ENCODE data around the gene ZNF841. TPM values are rescaled to one million over a fixed set of nuclear protein-coding genes. Genes with fewer than 3 reads are reported as not detected.
A peak's percentile ranks its signal among the peaks of the same experiment; 100 is the strongest.

Gene ZNF841
- total and polyA plus RNA-seq, 2 of the 13 experiments (the other 11 are each of a cell fraction or from before 2014, with no cell fraction given) = 6.2 to 14.2 TPM

GRCh38 chr19:52140032-52140710 is 44.6 kb upstream of the ZNF841 start:
- H3K79me2 ChIP-seq (ENCODE audit: insufficient read depth, low read length) = peaks cover 20% of the 10 kb centered on the region
- peak overlapping the region; percentile 95 for H2AFZ ChIP-seq (ENCODE audit: low read length)
- H3K9ac ChIP-seq (ENCODE audit: insufficient read depth, low read depth, low read length) = peak overlapping the region; percentile 60
- intact Hi-C loops (cut with micrococcal nuclease; ENCODE audit: unreplicated experiment) (no loop called here), in situ Hi-C loops (cut with HindIII; ENCODE audit: extremely low pct_ligation_motif_present, low pct_unique_long_range_greater_than_20kb) (no loop called here)
- peak; percentile 54 for DNase-seq (ENCODE audit: low spot score)
- peaks cover 0 to 1% of the 10 kb centered on the region in 2 experiments; a peak in 2 of 5 replicates for H3K36me3 ChIP-seq (replicated peaks in 1 of 2; ENCODE audit: control insufficient read depth in 1 of 2, insufficient read depth in 2 of 2, low read length in 2 of 2)
- FAIRE-seq = peak; percentile 46
- POLR2A ChIA-PET = interaction anchor here (1.5 to 3.9 kb wide), 2 partner anchors 32 to 49 kb away, joined by 8 to 23 read pairs; partner anchors contain the start of genes PPP2R1A and ZNF836
- peaks cover 25% of the 10 kb centered on the region for H3K4me1 ChIP-seq (ENCODE audit: insufficient read depth, low read length)
- peak overlapping the region; percentile 97 for H3K4me2 ChIP-seq (ENCODE audit: low read depth, low read length)
- WGBS (ENCODE audit: low lambda C conversion rate) = under 1% methylated on average over 17 of the region's 22 CpGs
- H3K9me3 ChIP-seq (ENCODE audit: low read length) = peaks cover 47% of the 10 kb centered on the region
- BruUV-seq (replicated peaks) = TSS peak; percentile 91
- peak overlapping the region; percentile 71 for H3K27ac ChIP-seq (ENCODE audit: extremely low read length, insufficient read depth, low read length)
- ATAC-seq = peak; percentile 93
- no peaks in the 10 kb centered on the region; a peak in 2 of 5 replicates for H3K27me3 ChIP-seq (ENCODE audit: control insufficient read depth in 1 of 2, insufficient read depth in 2 of 2, low read length in 2 of 2)
- CTCF ChIA-PET (ENCODE audit: low intra/inter-chr PET ratio, low total read pairs) = interaction anchor here (1.8 kb wide), 1 partner anchor 97 kb away, joined by 17 read pairs; no protein-coding TSS in a partner anchor
- no peaks in the 10 kb centered on the region for H4K20me1 ChIP-seq (ENCODE audit: insufficient read depth, low read length)
- peak overlapping the region; percentile 45 to 96 (median 93) for H3K4me3 ChIP-seq (replicated peaks in 1 of 3; ENCODE audit: insufficient read depth in 1 of 3, low read depth in 2 of 3, low read length in 3 of 3)
- TF ChIP-seq ZKSCAN5 (CRISPR knock-in tag; IDR thresholded peaks at IDR 0.05) (no peak), MXD4 (CRISPR knock-in tag; IDR thresholded peaks at IDR 0.05) (peak; percentile 49; the same call in 1 of the 2 replicates), POLR2A (IDR thresholded peaks at IDR 0.05; ENCODE audit: insufficient read depth in 1 of 2, low read depth in 2 of 2, low read length in 2 of 2) (0 out of 4 replicates have a peak, but pooled peaks of 1 of the 2 experiments have one; percentile 14), ZNF724P (CRISPR knock-in tag; IDR thresholded peaks at IDR 0.05; ENCODE audit: borderline replicate concordance) (0 out of 2 replicates have a peak, but pooled peaks have one; percentile 3), ZFP1 (CRISPR knock-in tag; IDR thresholded peaks at IDR 0.05) (no peak), ZNF773 (CRISPR knock-in tag; IDR thresholded peaks at IDR 0.05; ENCODE audit: borderline replicate concordance) (no peak), ARID4A (CRISPR knock-in tag; IDR thresholded peaks at IDR 0.05; ENCODE audit: borderline replicate concordance) (0 out of 2 replicates have a peak, but pooled peaks have one; percentile 2), TGIF2 (CRISPR knock-in tag; IDR thresholded peaks at IDR 0.05) (peak; percentile 58; the same call in 1 of the 2 replicates), ZNF564 (CRISPR knock-in tag; IDR thresholded peaks at IDR 0.05) (0 out of 2 replicates have a peak, but pooled peaks have one; percentile 4), POGZ (CRISPR knock-in tag; IDR thresholded peaks at IDR 0.05) (0 out of 2 replicates have a peak, but pooled peaks have one; percentile 5), ZFP82 (CRISPR knock-in tag; IDR thresholded peaks at IDR 0.05; ENCODE audit: borderline replicate concordance) (0 out of 2 replicates have a peak, but pooled peaks have one; percentile 4), ZNF646 (CRISPR knock-in tag; IDR thresholded peaks at IDR 0.05) (no peak)

Measured in HepG2 (cell line).